Measurements from ENCODE around the gene WBP1L.
"Not testable (repeated sequence)": the region's sequence is repeated elsewhere in the genome, so short reads cannot be mapped to it uniquely, and the experiment has no call there.

The WBP1L gene

DNA sequence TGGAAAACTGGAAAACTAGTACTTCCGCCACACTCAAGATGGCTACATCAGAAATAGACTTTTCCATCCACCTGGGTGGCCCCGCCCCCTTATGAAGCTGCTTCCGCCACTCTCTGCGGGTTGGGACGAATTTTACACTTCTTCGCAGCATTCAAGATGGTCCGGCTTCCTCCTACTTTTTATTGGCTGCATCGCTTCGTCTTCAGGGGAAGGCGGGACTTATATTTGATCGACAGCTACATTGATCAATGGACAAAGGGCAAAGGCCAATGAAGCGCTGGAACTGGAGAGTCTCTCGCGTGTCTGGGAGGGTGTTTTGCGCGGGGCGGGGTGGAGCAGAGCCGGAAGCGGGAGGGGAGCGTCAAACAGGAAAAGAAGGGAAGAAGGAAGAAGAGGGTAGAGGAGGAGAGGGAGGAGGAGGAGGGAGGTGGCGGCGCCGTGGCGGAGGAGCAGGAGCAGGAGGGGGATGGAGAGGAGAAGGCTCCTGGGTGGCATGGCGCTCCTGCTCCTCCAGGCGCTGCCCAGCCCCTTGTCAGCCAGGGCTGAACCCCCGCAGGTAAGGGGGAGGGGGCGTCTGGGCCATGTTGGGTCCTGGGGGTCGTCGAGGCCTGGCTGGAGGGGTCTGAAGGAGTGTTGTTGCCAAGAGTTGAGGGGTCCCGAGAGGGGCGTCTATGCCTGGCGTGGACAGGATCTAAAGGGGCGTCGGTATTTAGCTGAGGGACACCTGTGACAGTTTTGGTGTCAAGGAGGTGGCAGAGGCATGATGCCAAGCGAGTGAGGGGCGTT lies at the start of gene WBP1L:
WBP1L (plus strand) TSS at position 361 of the 786 bp plus-strand sequence; CDS start at position 467, 106 bp downstream.
- peak; percentile 99 for DNase-seq

DNA sequence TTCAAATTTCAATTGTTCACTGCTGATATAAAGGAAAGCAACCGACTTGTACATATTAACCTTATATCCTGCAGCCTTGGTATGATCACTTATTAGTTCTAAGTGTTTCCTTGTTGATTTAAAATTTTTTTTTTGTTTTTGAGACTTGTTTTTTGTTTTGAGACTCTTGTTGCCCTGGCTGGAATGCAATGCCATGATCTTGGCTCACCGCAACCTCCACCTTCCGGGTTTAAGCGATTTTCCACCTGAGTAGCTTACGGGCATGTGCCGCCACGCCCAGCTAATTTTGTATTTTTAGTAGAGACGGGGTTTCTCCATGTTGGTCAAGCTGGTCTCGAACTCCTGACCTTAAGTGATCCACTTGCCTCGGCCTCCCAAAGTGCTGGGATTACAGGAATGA lies 48.3 kb upstream of the WBP1L start:
- not testable (repeated sequence) for DNase-seq

DNA sequence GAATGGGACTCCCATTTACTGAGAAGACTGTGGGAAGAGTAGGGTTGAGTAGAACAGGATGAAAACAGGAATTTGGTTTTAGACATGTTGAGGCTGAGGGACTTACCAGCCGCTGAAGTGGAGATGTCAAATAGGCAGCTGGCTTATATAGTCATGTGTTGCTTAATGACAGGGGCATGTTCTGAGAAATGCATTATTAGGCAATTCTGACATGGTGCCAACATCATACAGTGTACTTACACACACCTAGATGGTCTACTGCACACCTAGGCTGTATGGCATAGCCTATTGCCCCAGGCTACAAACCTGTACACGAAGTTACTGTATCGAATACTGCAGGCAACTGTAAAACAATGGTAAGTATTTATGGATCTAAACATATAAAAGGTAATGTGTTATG lies 47.0 kb upstream of the WBP1L start:
- DNase-seq = no peak

DNA sequence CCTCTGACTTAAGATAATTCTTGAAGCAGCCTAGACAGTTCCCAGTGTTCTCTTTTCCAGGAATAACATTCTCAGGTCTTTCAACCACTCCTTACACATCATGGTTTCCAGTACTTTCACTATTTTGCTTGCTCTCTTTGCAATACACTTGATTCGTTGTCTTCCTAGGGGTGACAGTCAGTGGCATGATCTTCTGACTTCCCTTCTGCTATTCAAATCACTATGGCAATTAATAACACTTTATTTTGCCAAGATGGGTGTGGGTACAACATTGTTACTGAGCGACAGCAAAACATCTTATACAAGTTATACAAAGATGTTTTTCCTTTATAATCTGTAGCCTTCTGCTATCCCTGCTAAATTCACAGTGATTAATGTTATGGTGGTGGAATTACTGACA lies 44.9 kb upstream of the WBP1L start:
- DNase-seq = no peak

DNA sequence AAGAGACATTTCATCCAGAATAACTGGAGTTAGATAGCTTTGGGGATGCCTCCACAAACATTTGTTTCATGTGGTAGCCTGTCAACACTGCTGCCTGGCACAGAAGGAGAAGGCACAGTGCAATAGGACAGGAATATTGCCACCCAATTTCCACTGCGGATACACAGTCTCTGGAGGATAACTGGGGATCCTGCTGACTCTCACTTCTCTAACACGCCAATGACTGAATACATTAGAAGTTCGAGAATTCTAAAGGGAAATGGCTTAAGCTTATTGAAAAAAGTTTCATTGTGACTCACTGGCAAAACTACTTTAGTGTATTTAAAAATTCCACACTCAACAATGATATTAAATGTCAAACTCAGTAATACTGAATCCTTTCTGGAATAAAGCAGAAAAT lies 42.5 kb upstream of the WBP1L start:
- no peak for DNase-seq

DNA sequence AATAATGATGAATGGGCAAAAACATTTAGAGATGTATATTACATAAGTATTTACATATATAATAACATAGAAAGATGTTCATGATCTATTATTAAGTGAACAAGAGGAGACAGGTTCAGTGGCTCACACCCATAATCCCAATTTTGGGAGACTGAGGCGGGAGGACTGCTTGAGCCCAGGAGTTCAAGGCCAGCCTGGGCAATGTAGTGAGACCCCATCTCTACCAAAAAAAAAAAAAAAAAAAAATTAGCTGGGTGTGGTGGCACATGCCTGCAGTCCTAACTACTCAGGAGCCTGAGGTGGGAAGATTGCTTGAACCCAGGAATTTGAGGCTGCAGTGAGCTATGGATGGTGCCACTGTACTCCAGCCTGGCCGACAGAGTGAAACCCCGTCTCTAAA lies 42.0 kb upstream of the WBP1L start:
- no peak for DNase-seq

DNA sequence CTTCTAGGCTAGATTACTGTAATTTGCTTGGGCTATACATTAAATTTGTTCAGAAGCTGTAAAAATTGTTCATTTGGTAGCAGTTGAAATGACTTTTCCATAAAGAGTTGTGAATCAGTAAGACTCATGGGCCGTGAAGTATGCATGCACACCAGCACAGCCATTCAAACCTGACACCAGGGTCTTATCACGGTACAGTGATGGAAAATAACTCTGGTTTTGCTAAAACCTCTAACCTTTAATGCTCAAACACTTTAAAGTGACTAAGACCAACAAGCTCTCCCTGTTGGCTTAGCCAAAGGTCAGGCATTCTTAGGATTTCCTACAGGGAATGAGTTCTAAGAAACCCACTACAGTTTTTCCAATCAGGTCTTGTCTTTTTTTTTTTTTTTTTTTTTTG lies 41.0 kb upstream of the WBP1L start:
- DNase-seq = no peak

DNA sequence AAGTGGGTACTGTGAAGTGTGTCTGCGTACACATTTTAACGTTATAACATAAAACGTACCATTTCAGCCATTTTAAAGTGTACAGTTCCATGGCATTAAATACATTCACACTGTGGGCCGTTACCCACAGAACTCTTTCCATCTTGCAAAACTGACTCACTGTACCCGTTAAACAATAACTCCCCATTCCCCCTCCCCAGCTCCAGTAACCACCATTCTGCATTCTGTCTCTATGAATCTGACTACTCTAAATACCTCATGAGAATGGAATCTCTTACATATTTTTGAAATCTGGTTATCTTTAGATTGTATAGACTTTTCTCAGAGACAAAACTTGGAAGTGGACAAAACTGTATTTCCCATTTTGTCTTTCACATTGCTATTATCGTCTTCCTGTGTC lies 38.8 kb upstream of the WBP1L start:
- no peak for DNase-seq

DNA sequence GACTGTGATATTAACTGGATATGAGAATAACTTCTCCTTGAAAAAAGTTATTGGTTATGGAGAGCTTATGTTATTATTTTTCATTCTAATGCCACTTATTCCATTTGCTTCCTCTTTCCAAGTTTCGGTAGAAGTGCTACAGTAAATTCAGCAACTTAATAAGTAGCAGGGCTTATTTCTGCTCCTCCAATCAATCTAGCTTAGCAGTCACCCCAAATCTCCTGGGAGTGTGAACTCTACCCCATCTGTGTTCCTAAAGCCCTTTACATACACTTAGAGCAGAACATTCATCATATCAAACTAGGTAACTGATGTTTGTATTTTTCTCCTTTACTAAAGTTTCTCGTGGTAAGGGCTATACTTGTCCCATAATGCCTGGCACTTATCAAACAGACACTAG lies 38.2 kb upstream of the WBP1L start:
- DNase-seq = no peak

DNA sequence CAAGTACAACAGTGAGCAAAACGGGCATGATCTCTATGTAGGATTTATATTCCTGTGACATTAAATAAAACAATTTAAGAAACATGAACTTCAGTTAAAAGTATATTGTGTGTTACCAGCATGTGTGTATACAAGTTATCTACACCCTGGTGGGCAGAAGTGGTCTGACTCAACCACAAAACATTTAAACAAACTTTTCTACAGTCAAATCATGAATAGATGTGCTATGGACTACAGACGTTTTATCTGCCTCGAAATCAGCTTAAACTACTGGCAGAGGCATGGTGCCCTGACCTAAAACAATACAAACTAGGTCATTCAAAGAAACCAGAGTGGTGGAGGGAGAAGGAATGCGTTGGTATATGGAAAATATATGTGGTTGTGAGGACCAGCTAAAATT lies 33.1 kb upstream of the WBP1L start:
- DNase-seq = no peak

DNA sequence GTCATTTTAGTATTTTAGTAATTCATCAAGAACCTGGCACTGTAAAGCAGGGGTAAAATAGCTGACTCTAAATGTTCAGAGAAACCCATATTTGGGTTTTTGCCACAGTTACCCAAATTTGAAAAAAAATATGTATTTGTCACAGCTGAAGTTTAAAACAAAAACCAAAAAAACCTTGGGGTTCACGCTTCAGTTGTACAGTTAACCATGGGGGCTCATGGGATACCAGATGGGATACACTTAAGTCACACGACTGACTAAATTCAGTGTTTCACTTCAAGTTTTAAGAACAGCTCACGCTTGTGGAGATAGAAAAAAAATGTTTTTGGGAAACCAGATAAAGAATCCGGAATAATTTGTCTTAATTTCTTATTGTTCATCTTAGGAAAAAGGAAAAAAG lies 31.7 kb upstream of the WBP1L start:
- no peak for DNase-seq

DNA sequence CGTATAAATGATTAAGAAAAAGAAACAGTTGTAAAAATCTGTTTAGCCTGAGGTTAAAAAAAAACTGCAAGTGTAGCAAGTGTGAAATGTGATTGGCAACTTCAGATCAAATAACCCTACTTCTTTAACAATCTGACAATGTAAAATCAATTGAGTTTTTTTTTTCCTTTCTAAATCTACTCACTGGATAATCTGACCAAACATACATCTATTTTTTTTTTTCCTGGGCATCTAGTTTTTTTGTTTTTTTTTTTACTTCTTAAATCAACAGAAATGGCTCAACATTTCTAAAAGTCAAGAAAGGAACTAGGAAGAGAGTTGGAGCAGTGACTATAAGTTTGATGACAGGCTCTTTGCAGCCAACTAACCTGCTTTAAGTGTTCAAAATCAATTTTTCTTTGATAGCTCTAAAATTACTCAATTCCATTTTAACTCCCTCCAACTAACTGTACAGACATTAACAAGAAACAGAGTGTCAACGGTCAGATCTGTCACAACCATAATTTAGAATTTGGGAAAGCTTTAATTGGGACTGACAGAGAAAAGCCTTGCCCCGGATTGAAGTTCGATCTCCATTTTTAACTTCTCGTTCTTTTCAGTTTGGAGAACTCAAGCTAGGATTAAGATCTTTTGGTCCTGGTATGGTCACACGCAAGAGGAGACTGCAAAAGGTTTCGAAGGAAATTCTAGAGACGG lies 30.8 kb upstream of the WBP1L start:
- no peak for DNase-seq

DNA sequence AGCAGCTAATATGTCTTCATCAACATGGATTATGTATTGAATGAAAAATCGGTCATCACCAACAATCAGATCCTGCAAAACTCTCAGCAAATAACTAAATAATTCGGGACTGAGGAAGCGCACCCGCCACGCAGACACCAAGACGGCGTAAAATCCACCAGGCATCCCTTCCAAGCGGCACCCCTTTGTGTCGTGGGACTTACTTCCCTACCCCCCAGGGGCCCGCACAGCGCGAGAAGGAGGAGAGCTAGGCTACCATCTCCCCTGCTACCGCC lies 30.3 kb upstream of the WBP1L start:
- no peak for DNase-seq

DNA sequence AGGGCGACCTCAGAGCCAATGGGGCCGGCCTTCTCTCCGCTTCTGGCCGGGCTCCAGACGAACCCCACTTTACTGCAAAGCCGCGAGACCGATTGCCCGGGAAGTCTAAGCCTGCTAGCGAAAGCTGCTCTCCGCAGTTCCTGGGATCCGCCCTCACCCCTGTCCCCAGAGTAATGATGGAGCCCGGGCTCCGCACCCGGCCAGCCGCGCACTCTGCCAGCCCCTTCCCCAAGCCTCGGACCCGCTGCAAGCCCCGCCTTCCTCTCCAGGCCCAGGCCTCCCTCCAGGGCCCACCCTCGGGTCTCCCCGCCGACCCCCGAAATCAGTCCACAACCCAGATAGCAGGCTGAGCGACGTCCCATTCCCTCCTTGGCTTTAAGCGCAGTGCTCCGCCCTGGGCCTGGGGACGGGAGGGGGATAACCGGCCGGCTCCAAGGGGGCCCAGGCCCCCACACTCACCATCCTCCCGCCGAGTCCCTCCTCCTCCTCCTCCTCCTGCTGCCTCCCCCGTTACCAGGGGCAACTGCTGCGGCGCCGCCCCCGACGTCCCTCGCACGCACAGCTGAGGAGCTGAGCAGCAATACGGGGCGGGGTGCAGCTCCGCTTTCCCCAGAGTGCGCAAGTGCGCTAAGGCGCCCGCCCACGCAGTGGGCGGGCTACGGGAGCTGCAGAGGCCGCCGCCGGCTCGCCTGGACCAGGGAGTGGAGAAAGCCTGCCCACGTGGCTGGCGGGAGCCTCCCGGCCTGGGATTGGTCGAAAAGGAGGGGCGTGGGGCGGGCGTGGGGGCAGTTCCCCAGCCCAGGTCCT lies 29.7 kb upstream of the WBP1L start, which contains the start of gene ARL3:
ARL3 (minus strand) TSS at position 584 of the 807 bp plus-strand sequence; CDS start at position 462, 122 bp downstream.
- peak; percentile 97 for DNase-seq

DNA sequence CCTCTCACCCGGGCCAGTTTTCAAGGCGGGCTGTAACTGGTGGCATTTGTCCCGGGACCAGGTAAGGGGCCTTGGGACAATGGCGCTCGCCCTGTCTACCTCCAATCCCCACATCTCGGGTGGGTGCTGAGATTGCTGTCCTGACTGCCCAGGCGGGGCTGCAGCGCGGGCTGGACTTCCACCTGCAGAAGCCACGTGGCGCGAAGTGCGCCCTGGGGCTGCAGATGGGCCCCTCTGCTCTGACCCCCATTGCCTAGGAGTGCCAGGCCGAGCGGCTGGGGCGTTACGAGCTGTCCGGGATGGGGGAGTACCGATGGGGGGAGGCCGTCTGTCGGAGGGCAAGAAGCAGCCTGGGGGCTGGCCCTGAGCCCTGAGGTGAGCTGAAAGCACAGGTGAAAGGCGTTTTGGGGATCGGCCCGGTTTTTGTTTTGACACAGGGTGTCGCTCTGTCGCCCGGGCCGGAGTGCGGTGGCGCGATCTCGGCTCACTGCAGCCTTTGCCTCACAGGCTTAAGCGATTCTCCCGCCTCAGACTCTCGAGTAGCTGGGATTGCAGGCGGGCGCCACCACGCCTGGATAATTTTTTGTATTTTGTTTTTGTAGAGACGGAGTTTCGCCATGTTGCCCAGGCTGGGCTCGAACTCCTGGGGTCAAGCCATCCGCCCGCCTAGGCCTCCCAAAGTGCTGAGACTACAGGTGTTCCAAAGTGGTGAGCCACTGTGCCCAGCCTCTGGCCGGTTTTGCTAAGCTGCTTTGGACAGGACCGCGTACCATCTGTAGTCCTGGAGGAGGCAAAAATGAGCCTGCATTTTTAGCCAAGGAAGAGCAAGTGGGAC lies 28.9 kb upstream of the WBP1L start, which contains the start of gene SFXN2:
SFXN2 (plus strand) TSS at position 16 of the 835 bp plus-strand sequence. CDS start 12,001 bp downstream, outside the sequence.
- DNase-seq = peak; percentile 46

DNA sequence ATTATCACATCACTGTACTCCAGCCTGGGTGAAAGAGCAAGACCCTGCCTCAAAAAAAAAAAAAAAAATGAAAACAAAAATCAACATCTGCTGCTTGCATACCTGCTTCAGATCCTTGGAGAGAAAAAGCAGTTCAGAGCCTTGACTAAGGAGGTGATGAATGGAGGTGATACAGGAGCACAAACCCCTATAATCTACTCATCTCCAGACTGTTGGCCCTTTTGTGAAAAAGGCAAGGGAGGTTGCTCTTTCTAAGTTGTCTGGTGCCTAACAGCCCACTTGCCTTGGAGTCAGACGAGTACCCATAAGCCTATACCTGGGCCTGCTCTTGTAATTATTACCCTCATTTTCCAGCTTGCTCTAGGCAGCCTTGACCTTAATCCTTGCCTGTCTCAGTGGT lies 27.9 kb upstream of the WBP1L start:
- no peak for DNase-seq

DNA sequence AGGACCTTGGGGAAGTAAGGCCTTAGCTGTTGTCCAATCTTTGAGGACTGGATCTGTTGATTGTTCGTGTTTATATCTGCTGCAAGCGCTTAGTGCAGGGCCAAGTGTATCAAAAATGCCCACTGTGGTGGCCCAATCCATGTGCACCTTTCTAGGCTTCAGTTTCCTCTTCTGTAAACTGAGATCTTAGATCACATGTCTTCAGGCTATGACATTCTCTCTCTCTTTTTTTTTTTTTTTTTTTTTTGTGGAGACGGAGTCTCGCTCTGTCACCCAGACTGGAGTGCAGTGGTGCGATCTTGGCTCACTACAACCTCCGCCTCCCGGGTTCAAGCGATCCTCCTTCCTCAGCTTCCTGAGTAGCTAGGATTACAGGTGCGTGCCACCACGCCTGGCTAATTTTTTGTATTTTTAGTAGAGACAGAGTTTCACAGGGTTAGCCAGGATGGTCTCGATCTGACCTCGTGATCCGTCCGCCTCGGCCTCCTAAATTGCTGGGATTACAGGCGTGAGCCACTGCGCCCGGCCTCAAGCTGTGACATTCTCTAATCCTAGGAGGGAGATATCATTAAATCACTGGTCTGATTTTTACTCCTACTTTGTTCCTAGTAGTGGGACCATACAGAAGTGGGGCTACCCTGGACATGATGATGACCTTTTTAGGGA lies 26.7 kb upstream of the WBP1L start:
- DNase-seq = not testable (repeated sequence)

DNA sequence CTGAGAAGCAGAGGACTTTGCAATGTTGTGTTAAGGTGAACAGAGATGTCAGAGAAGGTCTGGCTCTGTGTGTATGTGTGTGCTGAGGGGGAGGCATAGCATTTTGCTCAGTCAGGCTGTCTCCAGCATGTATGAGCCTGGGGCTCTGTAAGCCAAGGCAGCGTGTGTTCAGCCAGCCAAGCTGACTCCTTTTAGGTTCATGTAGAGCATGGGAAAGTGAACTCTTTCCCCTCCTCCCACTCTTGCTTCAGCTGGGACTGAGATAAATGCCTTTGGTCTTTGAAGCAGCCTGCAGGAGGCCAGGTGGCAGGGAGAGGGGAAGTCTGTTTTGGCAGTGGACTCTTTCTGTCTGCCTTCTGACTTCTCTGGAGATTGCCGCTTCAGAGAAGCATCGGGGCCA lies 25.5 kb upstream of the WBP1L start:
- no peak for DNase-seq

DNA sequence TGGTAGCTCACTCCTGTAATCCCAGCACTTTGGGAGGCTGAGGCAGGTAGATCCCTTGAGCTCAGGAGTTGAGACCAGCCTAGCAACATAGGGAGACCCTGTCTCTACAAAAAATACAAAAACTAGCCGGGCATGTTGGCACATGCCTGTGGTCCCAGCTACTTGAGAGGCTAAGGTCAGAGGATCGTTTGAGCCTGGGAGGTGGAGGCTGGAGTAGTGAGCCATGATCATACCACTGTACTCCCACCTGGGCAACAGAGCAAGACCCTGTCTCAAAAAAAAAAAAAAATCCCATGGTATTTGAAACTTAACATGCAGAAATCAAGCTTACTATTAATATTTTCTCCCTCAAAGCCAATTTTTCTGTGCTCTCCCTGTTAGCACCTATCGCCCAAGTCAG lies 23.4 kb upstream of the WBP1L start:
- DNase-seq = no peak

DNA sequence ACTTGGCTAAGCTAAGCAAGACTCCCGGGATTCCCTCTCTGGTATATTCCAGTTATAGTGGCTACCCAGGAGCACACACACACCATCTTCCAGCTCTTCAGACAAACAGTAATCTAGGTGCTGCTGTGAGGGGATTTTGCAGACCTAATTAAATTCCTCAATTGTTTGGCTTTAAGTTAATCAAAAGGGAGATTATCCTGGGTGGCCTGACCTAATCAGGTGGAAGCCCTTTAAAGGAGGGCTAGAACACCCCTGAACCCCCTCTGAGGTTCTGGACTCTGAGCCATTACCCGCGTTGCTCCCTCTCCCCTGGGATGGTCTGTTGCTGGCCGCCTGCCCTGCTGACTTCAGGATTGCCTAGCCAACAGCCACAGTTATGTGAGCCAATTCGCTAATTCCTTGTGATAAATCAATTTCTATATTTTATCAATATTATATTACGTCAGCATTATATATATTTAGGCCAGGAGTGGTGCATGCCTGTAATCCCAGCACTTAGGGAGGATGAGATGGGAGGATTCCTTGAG lies 22.9 kb upstream of the WBP1L start:
- no peak for DNase-seq

DNA sequence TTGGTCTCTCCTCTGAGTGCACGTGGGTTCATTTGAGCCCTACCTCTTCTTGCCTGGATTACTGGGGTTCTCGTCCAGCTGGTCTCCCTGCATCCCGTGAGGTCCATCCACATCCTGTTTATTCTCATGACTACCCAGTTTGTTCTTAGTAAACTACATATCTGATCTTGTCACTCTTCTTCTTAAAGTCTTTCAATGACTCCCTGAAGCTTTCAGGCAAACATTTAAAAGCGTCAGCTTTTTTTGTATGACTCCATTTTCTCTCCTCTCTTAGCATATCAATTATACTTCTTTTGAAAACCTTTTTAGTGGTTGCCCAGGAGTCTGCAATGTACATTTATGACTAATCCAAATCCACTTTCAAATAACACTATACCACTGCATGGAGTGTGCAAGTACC lies 21.8 kb upstream of the WBP1L start:
- DNase-seq = no peak

DNA sequence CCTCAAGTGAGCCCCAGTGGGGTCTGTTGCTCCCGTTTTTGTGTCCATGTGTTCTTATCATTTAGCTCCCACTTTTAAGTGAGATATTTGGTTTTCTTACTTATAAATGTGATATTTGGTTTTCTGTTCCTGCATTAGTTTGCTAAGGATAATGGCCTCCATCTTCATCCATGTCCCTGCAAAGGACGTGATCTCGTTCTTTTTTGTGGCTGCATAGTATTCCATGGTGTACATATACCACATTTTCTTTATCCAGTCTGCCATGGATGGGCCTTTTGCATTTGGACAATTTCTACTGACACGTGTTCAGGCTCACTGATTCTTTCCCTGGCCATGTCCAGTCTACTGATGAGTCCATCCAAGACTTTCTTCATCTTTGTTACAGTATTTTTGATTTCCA lies 19.8 kb upstream of the WBP1L start:
- DNase-seq = no peak

All from CD4-positive, alpha-beta T cell treated with Interleukin-4 for 4 hours (primary cell).